NCI-H774 (cell line): ENCODE data around the gene ARHGAP26.

Experiments used
- DNase-seq: peaks from one replicate; lab custom pipeline; 2025; lab: John Stamatoyannopoulos, UW

Gene ARHGAP26

GRCh38 chr5:143143973-143144372 lies 373.8 kb downstream of the ARHGAP26 start:
- no peak for DNase-seq

DNA sequence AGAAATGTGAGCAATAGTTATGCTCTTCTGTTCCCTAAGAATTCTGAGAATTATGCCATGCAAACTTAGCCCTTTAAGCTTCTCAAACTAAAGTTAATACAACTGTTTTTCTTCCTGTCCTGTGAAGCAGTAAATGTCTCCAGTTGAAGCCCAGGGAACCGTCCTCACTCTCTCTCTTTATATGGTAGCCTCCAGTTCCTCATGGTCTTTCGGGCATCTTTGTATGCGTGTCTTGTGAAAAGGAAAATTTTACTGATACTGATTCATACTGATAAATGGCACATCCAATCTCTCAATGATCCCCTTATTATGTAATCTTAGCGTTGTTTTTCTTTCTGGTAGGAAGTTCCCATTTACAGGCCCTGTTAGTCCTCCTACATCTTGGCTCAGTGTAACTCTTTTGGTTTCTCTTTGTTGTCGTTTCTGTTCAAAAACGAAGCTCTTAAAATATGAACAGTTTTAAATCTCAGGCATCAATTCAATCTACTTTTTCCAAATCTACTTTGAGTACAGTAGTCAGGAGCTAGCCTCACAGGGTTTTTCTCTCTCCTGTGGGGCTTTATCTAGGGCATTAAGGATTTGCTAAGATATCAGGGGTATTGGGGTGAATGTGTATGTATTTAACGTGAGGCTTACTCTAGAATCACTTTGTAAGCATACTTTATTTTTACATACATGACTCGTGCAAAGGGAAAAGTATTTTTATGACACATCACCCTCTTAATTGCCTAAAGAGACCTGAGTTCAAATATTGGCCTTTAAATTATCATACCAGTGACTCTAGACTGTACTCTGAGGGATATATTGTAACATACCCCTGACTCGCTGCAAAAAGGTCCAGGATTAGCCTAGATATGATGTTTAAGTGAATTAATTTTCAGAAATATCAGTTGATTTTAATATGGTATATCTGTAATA lies 375.3 kb downstream of the ARHGAP26 start:
- DNase-seq: no peak

- DNase-seq: no peak
Observed at GRCh38 chr5:143146161-143146560, 376.0 kb downstream of the ARHGAP26 start.

DNA sequence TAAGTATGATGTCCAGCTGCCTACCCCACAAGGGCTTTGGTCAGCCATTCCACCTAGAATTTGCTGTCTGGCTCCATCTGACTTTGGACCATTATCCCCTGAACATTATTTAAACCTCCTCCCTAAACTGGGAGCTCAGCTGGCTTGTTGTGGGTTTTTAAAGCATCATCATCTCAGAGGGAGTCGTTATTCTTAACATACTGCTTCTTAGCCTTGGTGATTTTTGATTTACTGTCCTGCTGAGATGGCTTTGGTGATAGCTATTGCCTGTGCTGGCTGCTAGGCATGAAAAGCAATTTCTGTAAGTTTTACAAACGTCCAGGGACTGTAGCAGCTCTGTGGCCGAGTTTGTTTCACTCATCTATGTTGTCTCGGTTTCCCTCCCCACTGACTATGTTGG lies 377.2 kb downstream of the ARHGAP26 start:
- DNase-seq: no peak

DNA sequence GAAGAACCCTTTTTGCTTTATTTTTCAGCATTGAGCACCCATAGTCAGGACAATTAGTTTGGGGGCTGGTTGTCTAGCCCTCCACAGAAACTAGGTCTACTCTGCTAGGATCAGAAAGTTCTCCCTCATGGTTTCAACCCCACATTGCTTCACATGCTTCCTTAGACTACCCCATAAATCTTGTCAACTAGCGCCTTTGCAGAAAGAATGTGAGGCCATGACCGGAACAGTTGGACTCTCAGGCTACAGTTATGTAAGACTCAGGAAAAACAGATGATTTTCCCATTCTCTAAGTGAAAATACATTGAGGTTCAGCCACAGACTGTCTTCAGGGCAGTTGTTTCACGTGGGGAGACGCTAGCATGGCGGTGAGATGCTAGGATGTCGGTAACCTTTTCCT lies 377.7 kb downstream of the ARHGAP26 start:
- no peak for DNase-seq

- DNase-seq: no peak
Observed at GRCh38 chr5:143148771-143149170, 378.6 kb downstream of the ARHGAP26 start.

DNA sequence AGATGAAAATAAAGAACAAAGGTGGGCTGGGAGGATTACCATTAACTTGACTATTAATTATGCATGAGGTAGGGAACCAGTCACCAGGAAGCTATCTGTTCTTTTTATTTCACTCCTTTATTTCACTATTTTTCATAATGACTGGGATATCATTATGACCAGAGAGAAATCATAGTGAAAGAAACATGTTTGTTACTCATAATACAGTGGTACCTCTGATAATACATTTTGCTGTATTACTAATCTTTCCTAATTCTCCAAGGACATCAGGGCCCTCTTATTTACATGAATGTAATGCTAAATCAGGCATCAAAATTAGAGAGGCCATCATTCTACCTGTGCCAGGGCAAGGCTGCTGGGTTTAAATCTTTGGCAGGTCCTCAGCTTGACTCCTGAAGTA lies 379.6 kb downstream of the ARHGAP26 start:
- no peak for DNase-seq

DNA sequence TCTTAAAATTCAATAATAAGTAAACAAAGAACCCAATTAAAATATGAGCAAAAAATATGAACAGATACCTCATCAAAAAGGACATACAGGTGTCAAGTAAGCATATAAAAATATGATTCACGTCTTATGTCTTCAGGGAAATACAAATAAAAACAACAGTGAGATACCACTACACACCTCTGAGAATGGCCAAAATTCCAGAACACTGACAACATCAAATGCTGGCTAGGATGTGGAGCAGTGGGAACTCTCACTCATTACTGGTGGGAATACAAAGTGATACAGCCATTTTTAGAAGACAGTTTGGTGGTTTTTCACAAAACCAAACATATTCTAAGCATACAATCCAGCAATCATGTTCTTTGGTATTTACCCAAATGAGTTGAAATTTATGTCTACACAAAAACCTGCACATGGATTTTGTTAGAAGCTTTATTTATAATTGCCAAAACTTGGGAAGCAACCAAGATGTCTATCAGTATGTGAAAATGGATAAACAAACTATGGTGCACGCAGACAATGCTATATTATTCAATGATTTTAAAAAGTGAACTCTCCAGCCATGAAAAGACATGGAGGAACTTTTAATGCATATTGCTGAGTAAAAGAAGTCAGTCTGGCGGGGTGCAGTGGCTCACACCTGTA lies 381.0 kb downstream of the ARHGAP26 start:
- no peak for DNase-seq

GRCh38 chr5:143152445-143152844 lies 382.3 kb downstream of the ARHGAP26 start:
- no peak for DNase-seq

DNA sequence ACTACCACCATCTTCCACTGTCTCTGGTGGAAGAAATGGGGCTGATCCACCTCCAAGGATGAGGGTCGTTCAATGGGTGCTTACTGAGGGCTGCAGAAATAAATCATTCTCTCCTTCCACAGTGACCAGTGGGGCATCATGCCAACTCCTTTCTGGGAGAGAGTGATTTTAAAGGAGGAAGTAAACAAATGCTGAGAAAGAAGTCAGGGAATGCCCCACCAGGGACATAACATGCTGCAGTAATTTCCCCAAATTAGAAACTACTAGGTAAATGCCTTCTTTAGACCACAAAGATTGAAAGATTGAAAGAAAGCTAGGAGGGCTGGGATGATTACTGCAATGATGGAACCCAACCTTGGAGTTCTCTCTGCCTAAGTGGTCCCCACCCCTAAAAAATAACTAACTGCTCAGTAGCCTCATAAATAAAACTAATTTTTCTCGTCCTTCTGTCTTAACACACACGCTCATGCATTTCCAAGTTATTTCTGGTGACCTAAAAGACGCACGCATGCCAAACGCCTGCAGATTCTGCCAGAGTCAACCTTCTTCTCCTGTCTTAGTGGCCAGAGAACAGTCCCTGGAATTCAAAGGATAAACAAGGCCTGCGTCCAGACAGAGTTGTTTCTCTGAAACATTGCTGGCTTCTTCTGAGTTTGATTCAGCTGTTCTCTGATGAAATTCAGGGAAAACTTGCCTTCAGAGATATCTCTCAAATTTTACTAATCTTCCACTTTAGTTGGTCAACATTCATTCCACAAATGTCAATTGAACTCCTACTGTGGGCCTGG lies 383.3 kb downstream of the ARHGAP26 start:
- DNase-seq: no peak

DNA sequence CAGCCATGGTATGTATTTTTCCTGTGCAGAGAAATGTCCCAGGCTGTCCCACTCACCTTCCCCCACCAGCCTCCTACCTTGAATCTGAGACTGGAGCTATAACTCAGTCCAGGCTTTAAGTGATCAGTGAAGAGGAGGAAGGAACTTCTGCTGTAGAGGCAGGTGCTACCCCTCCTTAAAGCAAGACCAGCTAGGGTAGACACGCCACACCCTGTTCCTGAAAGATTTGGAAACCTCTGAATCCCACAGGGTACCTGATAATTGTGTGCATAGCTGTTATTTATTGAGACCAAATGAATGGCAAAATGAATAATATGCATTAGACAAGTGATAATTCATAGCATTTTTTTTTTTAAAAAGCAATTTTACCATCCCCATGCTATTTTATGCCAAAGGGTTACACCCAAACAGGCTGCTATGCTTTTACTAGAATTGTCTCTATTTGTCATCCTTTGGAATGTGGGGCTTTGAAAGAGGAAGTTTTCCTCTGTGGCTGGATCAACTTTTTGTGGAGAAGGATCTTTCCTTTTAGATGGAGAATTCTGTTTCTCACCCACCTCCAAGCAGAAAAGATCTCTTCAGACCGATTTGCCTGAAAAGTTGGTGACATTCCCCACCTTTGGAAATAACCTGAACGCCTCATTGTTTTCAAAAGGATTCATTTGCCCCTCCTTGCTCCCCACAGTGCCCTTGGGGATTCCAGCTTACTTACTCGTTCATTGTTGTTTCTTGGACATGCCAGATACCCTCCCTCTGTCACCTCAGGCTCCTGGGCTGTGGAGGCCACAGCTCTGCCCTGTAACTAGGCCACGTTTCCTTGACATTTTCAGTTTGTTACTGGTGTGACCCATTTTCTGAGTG lies 384.6 kb downstream of the ARHGAP26 start:
- no peak for DNase-seq

DNA sequence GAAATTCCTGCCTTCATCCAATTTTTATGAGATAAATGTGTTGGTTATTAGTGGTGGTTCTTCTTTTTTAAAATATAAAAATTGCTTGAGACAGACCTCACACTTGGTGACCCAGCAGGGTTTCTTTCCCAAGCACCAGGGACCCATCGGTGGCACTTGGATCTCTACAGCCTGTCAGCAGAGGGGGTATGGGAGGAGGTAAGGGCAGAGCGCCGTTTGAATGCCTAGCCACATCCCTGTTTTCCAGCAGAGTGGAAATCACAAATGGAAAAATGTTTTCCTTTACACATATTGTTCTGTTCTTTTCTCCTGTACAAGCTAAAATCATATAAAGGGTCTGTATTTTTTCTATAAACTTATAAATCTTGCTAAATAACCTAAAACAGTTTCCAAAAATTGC lies 385.3 kb downstream of the ARHGAP26 start:
- no peak for DNase-seq

DNA sequence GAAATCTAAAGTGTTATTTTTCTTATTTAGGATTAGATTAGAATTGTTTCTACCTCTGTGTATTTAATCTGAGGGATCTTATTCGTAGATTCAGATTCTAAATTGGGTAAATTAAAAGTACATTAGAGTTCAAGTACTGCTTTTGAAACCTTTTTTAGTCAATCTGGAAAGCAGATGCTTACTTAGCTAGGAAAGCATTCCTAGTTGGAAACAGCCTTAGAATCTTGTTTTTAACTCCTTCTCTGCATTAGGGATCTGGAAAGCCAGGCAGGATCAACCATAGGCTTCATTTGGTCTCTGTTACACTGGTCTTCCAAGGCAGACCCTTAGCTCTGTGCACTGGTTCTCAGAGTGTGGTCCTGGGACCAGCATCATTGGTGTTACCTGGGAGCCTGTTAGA lies 385.9 kb downstream of the ARHGAP26 start:
- no peak for DNase-seq

DNA sequence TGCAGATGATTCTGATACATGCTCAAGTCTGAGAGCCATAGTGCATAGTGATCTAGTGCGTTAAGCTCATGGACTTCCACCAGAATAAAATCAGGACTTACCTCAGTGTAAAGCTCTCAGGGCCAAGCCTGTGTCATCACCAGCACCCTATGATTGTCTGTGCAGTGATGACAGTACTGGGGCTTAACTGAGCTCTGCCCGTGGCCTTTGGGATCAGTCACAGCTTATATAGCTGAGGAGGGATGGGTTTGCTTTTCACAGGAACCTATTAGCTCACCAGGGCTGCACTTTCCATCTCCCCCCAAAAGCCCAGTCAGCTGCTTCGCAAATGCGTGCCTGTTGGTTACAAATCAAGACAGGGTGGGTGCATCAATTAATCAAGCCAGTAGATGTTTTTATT lies 386.4 kb downstream of the ARHGAP26 start:
- DNase-seq: no peak

- no peak for DNase-seq
Observed at GRCh38 chr5:143159031-143159430, 388.9 kb downstream of the ARHGAP26 start.

- no peak for DNase-seq
Observed at GRCh38 chr5:143161885-143162540, 391.8 kb downstream of the ARHGAP26 start.

DNA sequence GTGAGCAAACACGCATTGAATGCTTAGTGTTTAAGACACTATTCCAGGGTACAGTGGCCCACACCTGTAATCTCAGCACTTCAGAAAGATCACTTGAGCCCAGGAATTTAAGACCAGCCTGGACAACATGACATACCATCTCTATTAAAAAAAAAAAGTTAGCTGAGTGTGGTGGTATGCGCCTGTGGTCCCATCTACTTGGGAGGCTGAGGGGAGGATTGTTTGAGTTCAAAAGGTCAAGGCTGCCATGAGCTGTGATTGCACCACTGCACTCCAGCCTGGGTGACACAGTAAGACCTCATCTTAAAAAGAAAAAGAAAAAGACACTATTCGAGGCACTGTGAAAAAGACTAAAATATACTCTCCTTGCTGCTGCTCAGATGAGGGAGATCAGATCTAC lies 392.6 kb downstream of the ARHGAP26 start:
- no peak for DNase-seq

GRCh38 chr5:143164557-143164956 lies 394.4 kb downstream of the ARHGAP26 start:
- no peak for DNase-seq

GRCh38 chr5:143165049-143165880 lies 395.1 kb downstream of the ARHGAP26 start:
- no peak for DNase-seq

DNA sequence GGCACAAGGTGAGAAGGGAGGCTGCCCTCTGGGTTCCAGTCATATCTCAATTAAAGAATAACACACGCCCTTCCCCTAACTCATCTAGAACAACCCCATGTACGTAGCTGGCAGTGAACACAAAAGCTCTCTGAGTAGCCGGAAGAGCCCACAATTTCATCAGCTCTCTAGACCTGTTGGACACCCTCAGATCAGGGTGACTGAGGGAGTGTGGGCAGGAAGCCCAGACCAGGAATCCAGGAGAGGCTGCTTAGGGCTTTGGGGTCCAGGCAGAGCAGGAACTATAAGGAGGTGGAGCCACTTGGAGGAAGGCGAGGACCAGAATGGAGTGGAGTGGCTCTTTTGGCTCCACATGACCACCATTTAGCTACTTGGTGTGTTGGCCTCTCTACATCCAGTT lies 395.9 kb downstream of the ARHGAP26 start:
- DNase-seq: no peak
